ENCODE data around the gene ATF2. TPM values are rescaled to one million over a fixed set of nuclear protein-coding genes. Genes with fewer than 3 reads are reported as not detected.

The ATF2 gene
- total and polyA plus RNA-seq, 2 donors (not counting 3 experiments of a cell fraction or from before 2014, with no cell fraction given): 36.3 to 57.1 TPM

DNA sequence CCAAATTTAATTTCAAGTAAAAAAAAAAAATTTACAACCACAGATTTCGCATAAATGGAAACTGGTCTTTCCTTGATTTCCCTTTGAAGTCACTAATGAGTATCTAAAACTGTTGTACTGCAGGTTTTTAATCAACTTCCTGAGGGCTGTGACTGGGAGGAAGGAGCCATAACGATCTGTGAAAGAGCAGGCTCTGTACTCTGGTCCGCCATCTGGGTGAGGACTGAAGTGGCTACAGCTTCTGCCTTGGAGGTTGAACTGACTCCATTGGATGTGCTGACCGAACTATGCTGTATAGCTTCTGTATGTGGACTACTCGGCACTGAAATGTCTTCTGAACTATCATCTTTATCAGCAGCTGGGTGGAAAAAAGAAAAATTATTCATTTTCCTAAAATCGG, 93.5 kb downstream of the ATF2 start:
- Histone ChIP-seq H3K36me3 (ENCODE audit: control insufficient read depth in 2 of 2, extremely low read depth in 1 of 2, insufficient read depth in 2 of 2, low read length in 2 of 2) (peaks cover 7 to 18% of the 10 kb centered on the region in 2 experiments), H4K20me1 (replicated peaks; ENCODE audit: control insufficient read depth, extremely low read depth, insufficient read depth, low read length) (no peaks in the 10 kb centered on the region), H3K27ac (ENCODE audit: insufficient read depth, low read depth, low read length) (no peak overlapping the region), H3K4me2 (ENCODE audit: insufficient read depth, low read length) (no peak overlapping the region), H3K4me3 (replicated peaks in 1 of 3; ENCODE audit: insufficient read depth in 1 of 3, low read depth in 1 of 3, low read length in 3 of 3) (no peak overlapping the region), H3K79me2 (ENCODE audit: control insufficient read depth, insufficient read depth, low read length) (no peaks in the 10 kb centered on the region), H3K9ac (replicated peaks; ENCODE audit: extremely low read depth, insufficient read depth, low read length) (no peak overlapping the region), H3K9me3 (replicated peaks; ENCODE audit: control insufficient read depth, insufficient read depth, low read length) (no peaks in the 10 kb centered on the region), H3K27me3 (ENCODE audit: control insufficient read depth in 2 of 2, insufficient read depth in 2 of 2, low read length in 2 of 2) (no peaks in the 10 kb centered on the region), H3K4me1 (ENCODE audit: control insufficient read depth, extremely low read depth, insufficient read depth, low read length) (no peaks in the 10 kb centered on the region), H2AFZ (ENCODE audit: low read depth, low read length) (no peak overlapping the region), H3K9me1 (replicated peaks; ENCODE audit: control insufficient read depth, extremely low read depth, insufficient read depth, low read length) (no peaks in the 10 kb centered on the region)
- BruUV-seq (replicated peaks): no TSS peak
- dilution Hi-C loops (cut with MboI; ENCODE audit: extremely low pct_ligation_motif_present, low sequenced_read_pairs) (no loop called here), intact Hi-C loops (cut with micrococcal nuclease) (no loop called here)
- FAIRE-seq (no peak), DNase-seq (ENCODE audit: low read depth, low spot score) (no peak)
- CTCF ChIA-PET: interaction anchor here (1.3 to 1.4 kb wide), 2 partner anchors 14 to 303 kb away, joined by 3 to 4 read pairs; no protein-coding TSS in a partner anchor
- TF ChIP-seq GATA2 (IDR thresholded peaks at IDR 0.05; ENCODE audit: insufficient read depth, insufficient read length, low read depth, low read length) (no peak), JUN (IDR thresholded peaks at IDR 0.05; ENCODE audit: borderline replicate concordance, insufficient read depth, insufficient read length, low read depth) (no peak), POLR2AphosphoS5 (IDR thresholded peaks at IDR 0.05; ENCODE audit: insufficient read depth, low read depth, low read length) (no peak), FOS (IDR thresholded peaks at IDR 0.05; ENCODE audit: borderline replicate concordance, insufficient read depth, low read length) (no peak), EZH2 (IDR thresholded peaks at IDR 0.05; ENCODE audit: borderline replicate concordance, low read depth, low read length, severe bottlenecking) (no peak)
- TF ChIP-seq, protein P1, sequence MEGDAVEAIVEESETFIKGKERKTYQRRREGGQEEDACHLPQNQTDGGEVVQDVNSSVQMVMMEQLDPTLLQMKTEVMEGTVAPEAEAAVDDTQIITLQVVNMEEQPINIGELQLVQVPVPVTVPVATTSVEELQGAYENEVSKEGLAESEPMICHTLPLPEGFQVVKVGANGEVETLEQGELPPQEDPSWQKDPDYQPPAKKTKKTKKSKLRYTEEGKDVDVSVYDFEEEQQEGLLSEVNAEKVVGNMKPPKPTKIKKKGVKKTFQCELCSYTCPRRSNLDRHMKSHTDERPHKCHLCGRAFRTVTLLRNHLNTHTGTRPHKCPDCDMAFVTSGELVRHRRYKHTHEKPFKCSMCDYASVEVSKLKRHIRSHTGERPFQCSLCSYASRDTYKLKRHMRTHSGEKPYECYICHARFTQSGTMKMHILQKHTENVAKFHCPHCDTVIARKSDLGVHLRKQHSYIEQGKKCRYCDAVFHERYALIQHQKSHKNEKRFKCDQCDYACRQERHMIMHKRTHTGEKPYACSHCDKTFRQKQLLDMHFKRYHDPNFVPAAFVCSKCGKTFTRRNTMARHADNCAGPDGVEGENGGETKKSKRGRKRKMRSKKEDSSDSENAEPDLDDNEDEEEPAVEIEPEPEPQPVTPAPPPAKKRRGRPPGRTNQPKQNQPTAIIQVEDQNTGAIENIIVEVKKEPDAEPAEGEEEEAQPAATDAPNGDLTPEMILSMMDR (IDR thresholded peaks at IDR 0.05; ENCODE audit: extremely low read depth in 1 of 2, insufficient read depth in 1 of 2, low read depth in 1 of 2, low read length in 2 of 2): no peak
- TF ChIP-seq, protein P2, sequence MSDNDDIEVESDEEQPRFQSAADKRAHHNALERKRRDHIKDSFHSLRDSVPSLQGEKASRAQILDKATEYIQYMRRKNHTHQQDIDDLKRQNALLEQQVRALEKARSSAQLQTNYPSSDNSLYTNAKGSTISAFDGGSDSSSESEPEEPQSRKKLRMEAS (IDR thresholded peaks at IDR 0.05; ENCODE audit: insufficient read depth, insufficient read length): no peak
- POLR2A ChIA-PET: no interaction called here

All from endothelial cell of umbilical vein (primary cell).